ENCODE results near the gene COL13A1. TPM values are rescaled to one million over a fixed set of nuclear protein-coding genes. Genes with fewer than 3 reads are reported as not detected.

Gene COL13A1
- total RNA-seq (0.19 TPM), polyA plus RNA-seq (0.96 TPM)
- long read RNA-seq, donor 1, result 0 reads
- long read RNA-seq, donor 2, result 0 reads
- long read RNA-seq, donor 3, result 0 reads
- long read RNA-seq, donor 4, result 0 reads
- long read RNA-seq, donor 5, partial matches to known transcripts, result 0 of 2 reads
- long read RNA-seq, donor 5, other reads (novel, unspliced or antisense), result 0 of 2 reads
- long read RNA-seq, donor 6, result 0 reads
- long read RNA-seq, donor 7, result 0 reads
- long read RNA-seq, donor 8, result 0 reads
- long read RNA-seq, donor 9, result 0 reads
- long read RNA-seq, donor 10, result 0 reads

DNA sequence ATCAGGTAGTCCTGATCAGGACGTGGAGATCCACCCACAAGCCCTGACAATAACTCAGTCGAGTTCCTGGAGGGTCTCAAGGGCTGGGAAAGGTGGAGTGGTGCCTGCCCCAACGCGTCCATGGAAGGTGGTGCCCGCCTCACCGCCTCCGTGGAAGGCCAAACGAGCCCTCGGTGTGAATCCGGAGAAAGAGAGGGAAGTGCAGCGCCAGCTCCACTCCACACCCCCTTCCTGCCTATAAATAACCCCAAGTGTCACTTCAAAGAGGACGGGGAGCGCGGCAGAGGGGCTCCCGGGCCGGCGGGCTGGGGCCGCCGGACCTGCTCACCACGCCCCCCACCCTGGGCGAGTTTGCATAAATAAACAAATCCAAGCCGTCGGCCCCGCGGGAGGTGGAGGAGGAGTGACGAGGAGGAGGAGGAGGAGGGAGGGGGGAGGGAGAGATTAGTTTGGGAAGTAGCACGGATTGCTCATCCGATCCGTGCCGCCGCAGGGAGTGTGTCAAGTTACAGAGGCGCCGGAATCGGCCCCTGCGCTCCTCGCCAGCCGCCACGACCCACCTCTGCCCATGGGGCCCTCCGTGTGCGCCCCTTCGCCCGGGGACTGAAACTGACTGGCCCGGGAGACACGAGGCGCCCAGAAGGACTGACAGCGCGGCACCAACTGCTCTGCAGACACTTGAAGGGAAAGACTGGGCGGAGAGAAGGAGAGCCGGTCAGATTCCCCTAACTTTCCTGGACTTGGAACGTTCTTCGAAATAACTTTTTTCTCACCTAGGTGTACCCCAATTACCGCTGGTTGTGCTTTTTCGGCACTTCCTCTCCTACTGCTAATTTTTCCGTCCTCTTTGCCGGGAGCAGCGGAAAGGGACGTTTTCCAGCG is at the start of gene COL13A1:
TSS of gene COL13A1 (plus strand) at position 473 of the 882 bp plus-strand sequence. CDS start 518 bp downstream, outside the sequence.
- Histone ChIP-seq H3K9me3 (ENCODE audit: control insufficient read depth in 2 of 2, insufficient read depth in 1 of 2, low read length in 1 of 2) (peaks cover 0 to 4% of the 10 kb centered on the region in 2 donors), H3K36me3 (ENCODE audit: control insufficient read depth in 2 of 2, insufficient read depth in 2 of 2, low read length in 1 of 2) (no peaks in the 10 kb centered on the region), H3K27me3 (ENCODE audit: control insufficient read depth in 2 of 2, insufficient read depth in 1 of 2, low read length in 1 of 2) (peaks cover 26 to 69% of the 10 kb centered on the region in 2 donors), H3K4me1 (ENCODE audit: control insufficient read depth in 2 of 2, insufficient read depth in 2 of 2, low read length in 2 of 2) (peaks cover 11 to 45% of the 10 kb centered on the region in 2 donors), H3K4me3 (ENCODE audit: low read length in 2 of 2) (peak within 1 kb of the TSS; percentile 1 to 20), H3K27ac (ENCODE audit: low read depth in 1 of 2, low read length in 1 of 2) (no peak within 1 kb of the TSS)
- WGBS, result 2% methylated on average over 58 of the region's 58 CpGs
- peak in 1 of 9 donors; percentile 21 for DNase-seq (ENCODE audit: low read depth in 6 of 9, low spot score in 9 of 9)

GRCh38 chr10:69752479-69752878 is 49.2 kb upstream of the COL13A1 start:
- H3K4me1 ChIP-seq (ENCODE audit: control insufficient read depth in 2 of 2, insufficient read depth in 2 of 2, low read length in 2 of 2), result no peaks in the 10 kb centered on the region
- H3K27me3 ChIP-seq (ENCODE audit: control insufficient read depth in 2 of 2, insufficient read depth in 1 of 2, low read length in 1 of 2), result peaks cover 0 to 24% of the 10 kb centered on the region in 2 donors
- no peaks in the 10 kb centered on the region for H3K9me3 ChIP-seq (ENCODE audit: control insufficient read depth in 2 of 2, insufficient read depth in 1 of 2, low read length in 1 of 2)
- DNase-seq (ENCODE audit: low read depth in 6 of 9, low spot score in 9 of 9), result no peak
- 93% methylated on average over 7 of the region's 7 CpGs for WGBS
- no peaks in the 10 kb centered on the region for H3K36me3 ChIP-seq (ENCODE audit: control insufficient read depth in 2 of 2, insufficient read depth in 2 of 2, low read length in 1 of 2)
- no peak overlapping the region for H3K4me3 ChIP-seq (ENCODE audit: low read length in 2 of 2)
- H3K27ac ChIP-seq (ENCODE audit: low read depth in 1 of 2, low read length in 1 of 2), result no peak overlapping the region

- no peak overlapping the region for H3K4me3 ChIP-seq (ENCODE audit: low read length in 2 of 2)
- DNase-seq (ENCODE audit: low read depth in 6 of 9, low spot score in 9 of 9), result no peak
- no peaks in the 10 kb centered on the region for H3K4me1 ChIP-seq (ENCODE audit: control insufficient read depth in 2 of 2, insufficient read depth in 2 of 2, low read length in 2 of 2)
- H3K27ac ChIP-seq (ENCODE audit: low read depth in 1 of 2, low read length in 1 of 2), result no peak overlapping the region
- H3K36me3 ChIP-seq (ENCODE audit: control insufficient read depth in 2 of 2, insufficient read depth in 2 of 2, low read length in 1 of 2), result no peaks in the 10 kb centered on the region
- 97% methylated on average over 1 of the region's 1 CpG for WGBS
- peaks cover 0 to 11% of the 10 kb centered on the region in 2 donors for H3K27me3 ChIP-seq (ENCODE audit: control insufficient read depth in 2 of 2, insufficient read depth in 1 of 2, low read length in 1 of 2)
- no peaks in the 10 kb centered on the region for H3K9me3 ChIP-seq (ENCODE audit: control insufficient read depth in 2 of 2, insufficient read depth in 1 of 2, low read length in 1 of 2)
Measured at GRCh38 chr10:69756279-69756678, 45.4 kb upstream of the COL13A1 start.

DNA sequence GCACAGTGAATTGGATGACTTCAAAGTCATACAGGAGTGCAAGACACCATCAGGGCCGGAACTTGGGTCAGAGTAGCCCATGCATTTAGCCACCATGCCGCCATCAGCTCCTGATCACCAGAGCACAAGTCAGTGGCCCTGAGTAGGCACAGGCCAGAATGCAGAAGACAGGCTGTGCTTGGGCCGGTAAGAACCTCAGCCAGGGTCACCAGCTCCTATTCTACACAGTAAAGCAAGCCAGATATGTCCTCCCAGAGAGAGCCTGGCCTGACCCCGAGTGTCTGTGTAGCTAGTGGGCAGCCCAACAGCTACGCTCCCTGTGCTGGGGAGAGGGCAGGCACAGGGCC is 44.5 kb upstream of the COL13A1 start:
- WGBS, result 96% methylated on average over 5 of the region's 5 CpGs
- H3K27me3 ChIP-seq (ENCODE audit: control insufficient read depth in 2 of 2, insufficient read depth in 1 of 2, low read length in 1 of 2), result peaks cover 0 to 9% of the 10 kb centered on the region in 2 donors
- no peaks in the 10 kb centered on the region for H3K4me1 ChIP-seq (ENCODE audit: control insufficient read depth in 2 of 2, insufficient read depth in 2 of 2, low read length in 2 of 2)
- no peak for DNase-seq (ENCODE audit: low read depth in 6 of 9, low spot score in 9 of 9)
- H3K27ac ChIP-seq (ENCODE audit: low read depth in 1 of 2, low read length in 1 of 2), result no peak overlapping the region
- H3K36me3 ChIP-seq (ENCODE audit: control insufficient read depth in 2 of 2, insufficient read depth in 2 of 2, low read length in 1 of 2), result no peaks in the 10 kb centered on the region
- H3K9me3 ChIP-seq (ENCODE audit: control insufficient read depth in 2 of 2, insufficient read depth in 1 of 2, low read length in 1 of 2), result no peaks in the 10 kb centered on the region
- H3K4me3 ChIP-seq (ENCODE audit: low read length in 2 of 2), result no peak overlapping the region

GRCh38 chr10:69757553-69758309 is 44.0 kb upstream of the COL13A1 start:
- no peak overlapping the region for H3K4me3 ChIP-seq (ENCODE audit: low read length in 2 of 2)
- no peak overlapping the region for H3K27ac ChIP-seq (ENCODE audit: low read depth in 1 of 2, low read length in 1 of 2)
- no peaks in the 10 kb centered on the region for H3K36me3 ChIP-seq (ENCODE audit: control insufficient read depth in 2 of 2, insufficient read depth in 2 of 2, low read length in 1 of 2)
- no peaks in the 10 kb centered on the region for H3K4me1 ChIP-seq (ENCODE audit: control insufficient read depth in 2 of 2, insufficient read depth in 2 of 2, low read length in 2 of 2)
- DNase-seq (ENCODE audit: low read depth in 6 of 9, low spot score in 9 of 9), result no peak
- H3K9me3 ChIP-seq (ENCODE audit: control insufficient read depth in 2 of 2, insufficient read depth in 1 of 2, low read length in 1 of 2), result no peaks in the 10 kb centered on the region
- WGBS, result 76% methylated on average over 10 of the region's 10 CpGs
- H3K27me3 ChIP-seq (ENCODE audit: control insufficient read depth in 2 of 2, insufficient read depth in 1 of 2, low read length in 1 of 2), result peaks cover 0 to 5% of the 10 kb centered on the region in 2 donors

DNA sequence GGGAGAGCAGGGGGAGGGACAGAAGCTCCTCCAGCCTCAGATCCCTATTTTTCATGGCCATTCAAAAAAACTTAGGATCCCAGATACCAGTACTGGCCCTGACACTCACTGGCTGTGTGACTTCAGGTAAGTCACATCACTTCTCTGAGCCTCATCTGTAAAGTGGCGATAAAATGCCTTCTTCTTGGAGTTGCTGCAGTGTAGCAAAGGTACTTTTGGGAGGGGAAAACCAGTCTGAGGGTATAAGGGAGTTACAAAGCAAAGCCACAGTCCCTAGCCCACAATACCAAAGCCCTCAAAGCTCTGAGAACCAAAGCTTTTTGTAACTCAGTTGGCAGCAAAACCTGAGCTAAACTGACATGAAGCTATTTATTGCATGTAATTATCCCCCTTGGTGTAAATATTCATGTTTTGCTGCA is 43.4 kb upstream of the COL13A1 start:
- no peaks in the 10 kb centered on the region for H3K9me3 ChIP-seq (ENCODE audit: control insufficient read depth in 2 of 2, insufficient read depth in 1 of 2, low read length in 1 of 2)
- no peaks in the 10 kb centered on the region for H3K4me1 ChIP-seq (ENCODE audit: control insufficient read depth in 2 of 2, insufficient read depth in 2 of 2, low read length in 2 of 2)
- H3K4me3 ChIP-seq (ENCODE audit: low read length in 2 of 2), result no peak overlapping the region
- 97% methylated on average over 1 of the region's 1 CpG for WGBS
- no peak for DNase-seq (ENCODE audit: low read depth in 6 of 9, low spot score in 9 of 9)
- peaks cover 0 to 3% of the 10 kb centered on the region in 2 donors for H3K27me3 ChIP-seq (ENCODE audit: control insufficient read depth in 2 of 2, insufficient read depth in 1 of 2, low read length in 1 of 2)
- H3K27ac ChIP-seq (ENCODE audit: low read depth in 1 of 2, low read length in 1 of 2), result no peak overlapping the region
- no peaks in the 10 kb centered on the region for H3K36me3 ChIP-seq (ENCODE audit: control insufficient read depth in 2 of 2, insufficient read depth in 2 of 2, low read length in 1 of 2)

- no peaks in the 10 kb centered on the region for H3K9me3 ChIP-seq (ENCODE audit: control insufficient read depth in 2 of 2, insufficient read depth in 1 of 2, low read length in 1 of 2)
- no peak overlapping the region for H3K27ac ChIP-seq (ENCODE audit: low read depth in 1 of 2, low read length in 1 of 2)
- H3K36me3 ChIP-seq (ENCODE audit: control insufficient read depth in 2 of 2, insufficient read depth in 2 of 2, low read length in 1 of 2), result no peaks in the 10 kb centered on the region
- no peaks in the 10 kb centered on the region for H3K4me1 ChIP-seq (ENCODE audit: control insufficient read depth in 2 of 2, insufficient read depth in 2 of 2, low read length in 2 of 2)
- no peak for DNase-seq (ENCODE audit: low read depth in 6 of 9, low spot score in 9 of 9)
- H3K4me3 ChIP-seq (ENCODE audit: low read length in 2 of 2), result no peak overlapping the region
- WGBS, result 94% methylated on average over 6 of the region's 6 CpGs
- peaks cover 0 to 3% of the 10 kb centered on the region in 2 donors for H3K27me3 ChIP-seq (ENCODE audit: control insufficient read depth in 2 of 2, insufficient read depth in 1 of 2, low read length in 1 of 2)
Measured at GRCh38 chr10:69759641-69760040, 42.1 kb upstream of the COL13A1 start.

DNA sequence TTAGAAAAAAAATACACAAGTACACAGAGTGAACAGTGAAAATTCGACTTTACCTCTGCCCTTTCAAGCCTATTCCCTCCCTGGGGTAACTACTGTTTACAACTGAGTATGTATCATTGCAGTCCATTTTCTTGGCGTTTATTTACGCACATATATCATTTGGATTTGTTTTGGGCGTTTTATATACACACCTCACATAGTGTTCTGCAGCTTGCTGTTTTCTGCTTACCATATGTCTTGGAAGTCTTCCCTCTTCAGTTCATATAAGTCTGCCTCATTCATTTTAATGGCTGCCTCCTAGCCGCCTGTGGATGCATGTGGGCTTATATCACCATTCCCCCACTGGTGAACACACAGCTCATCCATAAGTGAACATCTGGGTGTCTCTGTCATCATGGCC is 41.6 kb upstream of the COL13A1 start:
- Histone ChIP-seq H3K36me3 (ENCODE audit: control insufficient read depth in 2 of 2, insufficient read depth in 2 of 2, low read length in 1 of 2) (no peaks in the 10 kb centered on the region), H3K4me3 (ENCODE audit: low read length in 2 of 2) (no peak overlapping the region), H3K27me3 (ENCODE audit: control insufficient read depth in 2 of 2, insufficient read depth in 1 of 2, low read length in 1 of 2) (peaks cover 0 to 3% of the 10 kb centered on the region in 2 donors), H3K27ac (ENCODE audit: low read depth in 1 of 2, low read length in 1 of 2) (no peak overlapping the region), H3K4me1 (ENCODE audit: control insufficient read depth in 2 of 2, insufficient read depth in 2 of 2, low read length in 2 of 2) (no peaks in the 10 kb centered on the region), H3K9me3 (ENCODE audit: control insufficient read depth in 2 of 2, insufficient read depth in 1 of 2, low read length in 1 of 2) (no peaks in the 10 kb centered on the region)
- 93% methylated on average over 5 of the region's 5 CpGs for WGBS
- no peak for DNase-seq (ENCODE audit: low read depth in 6 of 9, low spot score in 9 of 9)

Measured in thymus (tissue), 14 donors.